ENCODE results near the gene MRPL37. TPM values are rescaled to one million over a fixed set of nuclear protein-coding genes. Genes with fewer than 3 reads are reported as not detected.

MRPL37 gene
- total RNA-seq, 1 donor from 2014 or later = 96.2 TPM

DNA sequence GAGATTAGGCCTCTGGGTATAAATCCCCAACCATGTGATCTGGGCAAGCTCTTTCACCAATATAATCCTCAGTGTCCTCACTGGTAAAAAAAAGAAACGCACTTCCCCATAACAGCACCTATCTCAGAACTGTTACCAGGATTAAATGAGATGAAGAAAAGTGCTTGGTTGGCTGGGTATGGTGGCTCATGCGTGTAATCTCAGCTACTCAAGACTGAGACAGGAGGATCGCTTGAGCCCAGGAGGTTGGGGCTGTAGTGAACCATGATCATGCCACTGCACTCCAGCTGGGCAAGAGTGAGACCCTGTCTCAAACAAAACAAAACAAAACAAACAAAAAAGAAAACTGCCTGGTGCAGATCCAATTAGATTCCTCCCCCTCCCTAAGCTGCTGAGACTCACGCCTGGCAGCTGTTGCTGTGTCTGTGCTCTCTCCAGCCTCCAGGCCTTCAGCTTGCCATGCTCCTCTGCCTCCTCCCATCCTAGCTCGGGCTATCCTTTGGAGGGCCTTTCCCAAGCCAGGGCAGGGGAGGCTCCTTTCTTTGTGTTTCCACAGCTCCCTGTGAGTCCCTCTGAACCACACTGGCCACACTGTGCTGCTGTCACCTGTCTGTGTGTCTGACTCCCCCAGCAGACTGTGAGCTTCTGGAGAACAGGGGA, 19.1 kb upstream of the MRPL37 start:
- H3K9me3 Mint-ChIP-seq = no peaks in the 10 kb centered on the region
- peaks cover 4% of the 10 kb centered on the region for H3K4me1 Mint-ChIP-seq
- no peak for DNase-seq (ENCODE audit: low read depth, low spot score)
- H3K27me3 Mint-ChIP-seq (ENCODE audit: low read depth) = no peaks in the 10 kb centered on the region
- peaks cover 6% of the 10 kb centered on the region for H3K36me3 Mint-ChIP-seq (ENCODE audit: low read depth)
- H3K4me3 Mint-ChIP-seq = no peak overlapping the region
- TF ChIP-seq, protein P1, sequence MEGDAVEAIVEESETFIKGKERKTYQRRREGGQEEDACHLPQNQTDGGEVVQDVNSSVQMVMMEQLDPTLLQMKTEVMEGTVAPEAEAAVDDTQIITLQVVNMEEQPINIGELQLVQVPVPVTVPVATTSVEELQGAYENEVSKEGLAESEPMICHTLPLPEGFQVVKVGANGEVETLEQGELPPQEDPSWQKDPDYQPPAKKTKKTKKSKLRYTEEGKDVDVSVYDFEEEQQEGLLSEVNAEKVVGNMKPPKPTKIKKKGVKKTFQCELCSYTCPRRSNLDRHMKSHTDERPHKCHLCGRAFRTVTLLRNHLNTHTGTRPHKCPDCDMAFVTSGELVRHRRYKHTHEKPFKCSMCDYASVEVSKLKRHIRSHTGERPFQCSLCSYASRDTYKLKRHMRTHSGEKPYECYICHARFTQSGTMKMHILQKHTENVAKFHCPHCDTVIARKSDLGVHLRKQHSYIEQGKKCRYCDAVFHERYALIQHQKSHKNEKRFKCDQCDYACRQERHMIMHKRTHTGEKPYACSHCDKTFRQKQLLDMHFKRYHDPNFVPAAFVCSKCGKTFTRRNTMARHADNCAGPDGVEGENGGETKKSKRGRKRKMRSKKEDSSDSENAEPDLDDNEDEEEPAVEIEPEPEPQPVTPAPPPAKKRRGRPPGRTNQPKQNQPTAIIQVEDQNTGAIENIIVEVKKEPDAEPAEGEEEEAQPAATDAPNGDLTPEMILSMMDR (conservative IDR thresholded peaks at IDR 0.05) = no peak
- no peak overlapping the region for H3K27ac Mint-ChIP-seq (ENCODE audit: unreplicated experiment)

DNA sequence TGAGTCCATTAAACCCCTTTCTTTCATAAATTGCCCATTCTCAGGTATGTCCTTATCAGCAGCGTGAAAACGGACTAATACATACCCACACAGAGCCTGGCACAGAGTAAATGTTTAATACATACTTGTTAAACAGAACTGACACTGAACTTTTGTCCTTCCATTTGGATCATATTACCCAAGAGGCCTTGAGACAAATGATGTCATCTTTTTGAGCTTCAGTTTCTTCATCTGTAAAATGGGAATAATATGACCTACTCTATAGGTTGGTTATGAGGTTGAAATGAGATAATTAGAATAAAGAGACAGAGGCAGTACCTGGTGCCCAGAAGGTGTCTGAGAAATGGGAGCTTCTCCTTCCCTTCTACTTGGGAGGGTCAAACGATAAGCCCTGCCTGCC, 13.9 kb upstream of the MRPL37 start:
- Mint-ChIP-seq H3K36me3 (ENCODE audit: low read depth) (peaks cover 13% of the 10 kb centered on the region), H3K4me1 (peaks cover 4% of the 10 kb centered on the region), H3K27ac (ENCODE audit: unreplicated experiment) (no peak overlapping the region), H3K9me3 (no peaks in the 10 kb centered on the region), H3K27me3 (ENCODE audit: low read depth) (no peaks in the 10 kb centered on the region), H3K4me3 (no peak overlapping the region)
- TF ChIP-seq, protein P1 (conservative IDR thresholded peaks at IDR 0.05) = no peak
- no peak for DNase-seq (ENCODE audit: low read depth, low spot score)

DNA sequence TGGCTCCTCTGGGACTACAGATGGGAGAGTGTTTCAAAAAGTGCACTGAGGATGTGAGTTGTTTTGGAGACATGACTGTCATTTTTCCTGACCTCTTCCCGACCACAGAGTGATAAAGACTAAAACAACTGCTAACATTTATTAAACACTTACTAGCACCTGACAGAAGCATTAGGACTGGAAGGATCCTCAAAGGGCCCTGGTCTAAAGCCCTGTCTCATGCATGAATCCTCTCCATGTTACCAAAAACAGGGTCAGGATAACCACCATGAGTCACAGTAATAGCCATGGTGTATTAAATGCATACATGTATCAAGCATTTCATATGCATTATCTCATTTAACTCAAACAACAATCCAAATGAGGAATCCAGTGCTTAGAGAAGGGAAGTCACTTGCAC, 11.7 kb upstream of the MRPL37 start:
- no peak for DNase-seq (ENCODE audit: low read depth, low spot score)
- H3K27me3 Mint-ChIP-seq (ENCODE audit: low read depth) = no peaks in the 10 kb centered on the region

DNA sequence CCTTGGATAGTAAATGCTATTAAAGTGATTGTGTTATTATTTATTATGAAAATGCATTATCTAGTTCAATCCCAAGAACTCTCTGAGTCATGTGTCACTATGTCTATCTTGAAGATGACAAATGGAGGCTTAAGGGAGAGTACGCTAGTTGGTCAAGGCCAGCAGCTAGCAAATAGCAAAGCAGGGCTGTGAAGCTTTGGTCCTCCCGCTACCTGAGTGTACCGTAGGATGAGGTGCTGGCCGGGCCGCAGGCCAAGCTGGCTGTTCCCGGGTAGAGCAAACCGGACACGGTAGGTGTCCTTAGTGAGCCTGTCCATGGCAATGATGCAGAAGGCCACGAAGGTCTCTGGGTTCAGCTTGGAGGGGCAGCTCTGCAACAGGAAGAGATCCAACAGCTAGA, 9.4 kb upstream of the MRPL37 start:
- no peak for DNase-seq (ENCODE audit: low read depth, low spot score)
- Mint-ChIP-seq H3K27me3 (ENCODE audit: low read depth) (no peaks in the 10 kb centered on the region), H3K36me3 (ENCODE audit: low read depth) (peaks cover 9% of the 10 kb centered on the region), H3K9me3 (no peaks in the 10 kb centered on the region), H3K27ac (ENCODE audit: unreplicated experiment) (no peak overlapping the region), H3K4me3 (no peak overlapping the region), H3K4me1 (no peaks in the 10 kb centered on the region)
- TF ChIP-seq, protein P1 (conservative IDR thresholded peaks at IDR 0.05) = no peak

More for the DNA sequence above, 11.7 kb upstream of the MRPL37 start:
- no peak overlapping the region for H3K4me3 Mint-ChIP-seq
- H3K4me1 Mint-ChIP-seq = peaks cover 2% of the 10 kb centered on the region
- TF ChIP-seq, protein P1 (conservative IDR thresholded peaks at IDR 0.05) = no peak
- H3K36me3 Mint-ChIP-seq (ENCODE audit: low read depth) = peaks cover 13% of the 10 kb centered on the region
- H3K27ac Mint-ChIP-seq (ENCODE audit: unreplicated experiment) = no peak overlapping the region
- H3K9me3 Mint-ChIP-seq = no peaks in the 10 kb centered on the region

DNA sequence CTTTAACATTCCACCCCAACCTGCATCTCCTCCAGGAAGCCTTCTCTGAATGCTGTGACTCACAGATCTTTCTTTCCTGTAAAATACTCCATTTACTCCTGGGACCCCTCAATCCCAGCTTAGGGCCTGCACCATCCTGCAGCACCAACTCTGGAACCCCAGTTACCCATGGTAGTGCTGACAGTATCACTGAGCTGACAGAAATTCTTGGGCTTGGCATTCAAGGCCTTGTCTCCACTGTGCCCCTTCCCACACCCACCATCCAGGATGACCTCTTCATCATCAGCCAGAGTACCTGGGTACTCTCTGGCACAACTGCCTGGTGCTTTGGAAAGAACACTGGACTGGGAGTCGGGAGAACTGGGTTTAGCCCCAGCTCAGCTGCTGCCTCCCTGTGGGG, 8.4 kb upstream of the MRPL37 start:
- peaks cover 4% of the 10 kb centered on the region for H3K36me3 Mint-ChIP-seq (ENCODE audit: low read depth)
- no peaks in the 10 kb centered on the region for H3K27me3 Mint-ChIP-seq (ENCODE audit: low read depth)
- no peaks in the 10 kb centered on the region for H3K9me3 Mint-ChIP-seq
- H3K27ac Mint-ChIP-seq (ENCODE audit: unreplicated experiment) = no peak overlapping the region
- DNase-seq (ENCODE audit: low read depth, low spot score) = no peak
- no peak overlapping the region for H3K4me3 Mint-ChIP-seq
- no peaks in the 10 kb centered on the region for H3K4me1 Mint-ChIP-seq
- TF ChIP-seq, protein P1 (conservative IDR thresholded peaks at IDR 0.05) = no peak

All from neural crest cell (in vitro differentiated cells).